GM18498 (cell line): ENCODE data around the gene UGT1A9.
"Not testable (repeated sequence)": the region's sequence is repeated elsewhere in the genome, so short reads cannot be mapped to it uniquely, and the experiment has no call there.

Experiments used
- ATAC-seq: cut with Tn5 transposase; IDR thresholded peaks from one replicate; pipeline ENCODE4 v1.9.1; 2021; ENCODE audit warnings: mild to moderate bottlenecking, moderate library complexity; ENCODE audit not compliant: unreplicated experiment

Gene UGT1A9

DNA sequence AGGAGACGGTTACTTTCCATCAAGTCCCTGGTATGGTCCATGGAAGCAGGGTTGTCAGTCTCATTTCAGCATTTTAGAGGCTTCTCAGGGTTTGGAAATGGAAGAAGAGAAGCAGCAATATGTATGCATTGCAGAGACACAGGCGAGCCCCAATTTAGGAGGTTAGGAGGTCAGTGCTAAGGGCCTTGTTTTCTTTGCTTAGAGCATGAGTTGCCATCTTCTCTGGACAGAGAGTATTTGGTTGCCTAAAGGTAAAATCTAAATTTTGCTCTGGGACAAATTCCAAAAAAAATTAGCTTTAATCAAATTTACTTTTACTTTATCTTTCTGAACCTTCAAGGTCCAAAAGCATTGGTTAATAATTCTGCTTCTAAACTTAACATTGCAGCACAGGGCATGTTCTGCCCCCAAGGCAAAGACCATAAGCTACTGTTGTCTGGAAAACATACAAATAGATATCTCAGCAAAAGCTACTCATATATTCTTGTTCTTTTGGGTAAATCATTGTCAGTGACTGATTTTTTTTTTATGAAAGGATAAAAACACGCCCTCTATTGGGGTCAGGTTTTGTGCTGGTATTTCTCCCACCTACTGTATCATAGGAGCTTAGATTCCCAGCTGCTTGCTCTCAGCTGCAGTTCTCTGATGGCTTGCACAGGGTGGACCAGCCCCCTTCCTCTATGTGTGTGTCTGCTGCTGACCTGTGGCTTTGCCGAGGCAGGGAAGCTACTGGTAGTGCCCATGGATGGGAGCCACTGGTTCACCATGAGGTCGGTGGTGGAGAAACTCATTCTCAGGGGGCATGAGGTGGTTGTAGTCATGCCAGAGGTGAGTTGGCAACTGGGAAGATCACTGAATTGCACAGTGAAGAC is at the start of gene UGT1A9:
Gene UGT1A9, plus strand, starts transcription at position 609 of the 872 bp plus-strand sequence. Its CDS starts 37 bp downstream, at position 646.
- ATAC-seq: no peak

DNA sequence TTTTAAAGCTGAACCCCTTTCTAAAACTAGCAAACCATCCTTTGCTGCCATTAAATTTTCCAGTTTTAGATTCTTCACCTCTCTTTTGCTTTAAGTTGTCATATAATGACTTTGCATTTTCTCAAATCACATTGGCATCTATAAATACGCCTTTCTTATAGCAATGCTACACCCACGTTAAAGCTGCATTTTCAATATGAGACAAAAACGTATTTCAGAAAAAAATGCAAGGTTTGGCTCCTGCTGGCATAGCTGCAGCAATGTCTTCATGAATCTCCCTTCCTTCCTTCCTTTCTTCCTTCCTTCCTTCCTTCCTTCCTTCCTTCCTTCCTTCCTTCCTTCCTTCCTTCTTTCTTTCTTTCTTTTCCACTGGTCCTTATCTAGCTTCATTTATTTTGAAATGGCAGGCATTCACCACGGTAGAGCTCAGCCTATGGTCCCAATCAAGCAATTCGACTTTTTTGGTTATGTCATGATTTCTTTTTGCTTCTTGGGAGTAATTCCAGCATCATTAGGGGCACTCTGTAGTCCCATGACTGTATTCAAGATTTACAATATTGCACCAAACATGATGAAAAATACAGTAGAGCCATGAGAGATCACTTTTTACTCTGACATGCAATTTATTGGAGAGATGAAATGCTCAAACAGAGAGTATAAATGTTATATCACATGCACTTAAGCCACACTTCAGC is 44.2 kb upstream of the UGT1A9 start:
- ATAC-seq: no peak

DNA sequence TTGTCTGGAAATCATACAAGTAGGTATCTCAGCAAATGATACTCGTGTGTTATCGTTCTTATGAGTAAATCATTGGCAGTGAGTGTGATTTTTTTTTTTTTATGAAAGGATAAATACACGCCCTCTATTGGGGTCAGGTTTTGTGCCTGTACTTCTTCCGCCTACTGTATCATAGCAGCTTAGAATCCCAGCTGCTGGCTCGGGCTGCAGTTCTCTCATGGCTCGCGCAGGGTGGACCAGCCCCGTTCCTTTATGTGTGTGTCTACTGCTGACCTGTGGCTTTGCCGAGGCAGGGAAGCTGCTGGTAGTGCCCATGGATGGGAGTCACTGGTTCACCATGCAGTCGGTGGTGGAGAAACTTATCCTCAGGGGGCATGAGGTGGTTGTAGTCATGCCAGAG is 35.4 kb upstream of the UGT1A9 start, which contains the start of gene UGT1A10:
Gene UGT1A10, plus strand, starts transcription at position 143 of the 400 bp plus-strand sequence. Its CDS starts 75 bp downstream, at position 218.
- ATAC-seq: not testable (repeated sequence)

DNA sequence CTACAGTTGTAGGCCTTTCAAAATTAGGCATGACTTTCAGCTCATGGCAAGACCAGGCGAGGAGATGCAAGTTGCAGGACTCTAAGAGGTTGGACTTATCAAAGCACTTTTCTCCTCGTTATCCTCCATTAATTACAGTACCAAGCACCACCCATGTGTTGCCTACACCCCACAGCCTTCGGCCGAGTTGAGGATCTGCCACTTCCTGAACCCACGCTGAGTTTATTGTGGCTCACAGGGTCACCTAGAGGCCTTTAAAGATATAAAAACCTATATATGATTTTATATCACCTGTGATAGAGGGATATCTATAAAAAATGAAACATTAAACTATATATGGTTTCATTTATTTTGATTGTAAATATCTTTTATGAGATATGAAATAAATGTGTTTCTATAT is 32.9 kb upstream of the UGT1A9 start:
- ATAC-seq: no peak

DNA sequence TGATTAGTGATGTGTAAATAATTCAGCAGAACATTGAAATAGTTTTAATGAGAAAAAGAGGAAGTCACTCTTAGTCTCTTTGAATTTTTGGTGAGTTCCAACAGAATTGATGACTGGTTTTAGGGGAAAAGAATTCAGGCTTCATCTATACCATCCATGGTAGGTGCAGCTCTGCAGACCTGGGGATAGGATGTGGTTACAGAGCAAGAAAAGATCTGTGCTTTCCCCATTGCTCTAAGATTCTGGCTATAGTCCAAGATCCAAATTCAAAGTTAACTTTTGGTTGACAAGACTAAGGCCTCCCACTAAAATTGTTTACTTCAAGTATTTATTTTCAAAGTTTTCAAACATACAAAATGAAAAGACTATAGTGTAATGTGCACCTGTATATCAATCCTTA is 31.8 kb upstream of the UGT1A9 start:
- ATAC-seq: no peak

DNA sequence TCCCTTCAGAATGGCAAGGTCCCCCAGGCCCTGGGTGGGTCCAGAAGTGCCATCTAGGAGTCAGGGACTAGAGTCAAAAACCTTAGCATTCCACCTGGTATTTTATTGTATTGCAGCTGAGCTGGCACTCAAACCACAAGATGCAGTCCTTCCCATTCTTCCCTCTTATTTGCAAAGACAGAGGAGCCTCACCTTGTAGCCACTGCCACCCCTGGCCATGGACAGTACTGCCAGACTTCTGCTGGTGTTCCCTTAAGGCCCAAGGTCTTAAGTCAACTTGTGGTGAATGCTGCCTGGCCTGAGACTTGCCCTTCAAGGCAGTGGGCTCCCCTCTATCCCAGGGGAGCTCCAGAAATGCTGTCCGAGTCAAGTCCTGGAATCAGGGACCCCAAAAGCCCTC is 28.6 kb upstream of the UGT1A9 start:
- ATAC-seq: no peak

DNA sequence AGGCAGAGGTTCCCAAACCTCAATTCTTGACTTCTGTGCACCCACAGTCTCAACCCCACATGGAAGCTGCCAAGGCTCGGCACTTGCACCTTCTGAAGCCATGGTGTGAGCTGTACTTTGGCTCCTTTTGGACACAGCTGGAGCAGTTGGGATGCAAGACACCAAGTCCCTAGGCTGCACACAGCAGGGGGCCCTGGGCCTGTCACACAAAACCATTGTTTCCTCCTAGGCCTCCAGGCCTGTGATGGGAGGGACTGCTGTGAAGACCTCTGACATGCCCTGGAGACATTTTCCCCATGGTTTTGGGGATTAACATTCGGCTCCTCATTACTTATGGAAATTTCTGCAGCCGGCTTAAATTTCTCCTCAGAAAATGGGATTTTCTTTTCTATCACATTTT is 25.7 kb upstream of the UGT1A9 start:
- not testable (repeated sequence) for ATAC-seq

DNA sequence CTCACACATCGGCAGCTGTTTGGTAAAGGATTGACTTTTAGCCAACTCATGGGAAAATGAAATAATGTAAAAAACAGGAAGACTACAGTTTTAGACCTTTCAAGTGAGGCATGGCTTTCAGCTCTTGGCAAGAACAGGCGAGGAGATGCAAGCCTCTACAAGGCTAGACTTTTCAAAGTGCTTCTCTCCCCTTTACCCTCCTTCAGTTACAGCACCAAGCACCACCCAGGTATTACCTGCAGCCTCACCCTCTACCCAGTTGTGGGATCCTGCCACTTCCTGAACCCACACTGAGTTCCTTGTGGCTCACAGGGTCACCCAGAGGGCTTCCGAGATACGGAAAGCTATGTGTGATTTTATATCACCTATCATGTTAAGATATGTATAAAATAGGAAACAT is 20.7 kb upstream of the UGT1A9 start:
- no peak for ATAC-seq

DNA sequence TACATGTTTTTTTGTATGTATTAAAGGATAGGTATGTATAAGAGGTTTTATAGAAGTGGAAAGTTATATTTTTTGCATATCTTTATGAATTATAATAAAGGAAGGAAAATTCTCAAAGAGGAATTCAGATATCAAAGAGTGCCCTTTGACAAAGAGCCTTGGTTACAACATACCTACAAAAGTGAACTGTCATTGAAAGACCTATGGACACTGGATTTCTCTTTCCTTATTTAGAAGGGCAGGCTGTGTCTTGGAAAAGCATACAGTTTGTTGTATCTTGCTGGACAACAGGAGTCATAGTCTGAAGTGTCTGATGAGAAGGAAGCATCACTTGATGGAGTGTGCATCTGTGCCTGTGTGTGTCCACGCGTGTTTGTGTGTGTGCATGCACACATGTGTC is 20.3 kb upstream of the UGT1A9 start:
- no peak for ATAC-seq

DNA sequence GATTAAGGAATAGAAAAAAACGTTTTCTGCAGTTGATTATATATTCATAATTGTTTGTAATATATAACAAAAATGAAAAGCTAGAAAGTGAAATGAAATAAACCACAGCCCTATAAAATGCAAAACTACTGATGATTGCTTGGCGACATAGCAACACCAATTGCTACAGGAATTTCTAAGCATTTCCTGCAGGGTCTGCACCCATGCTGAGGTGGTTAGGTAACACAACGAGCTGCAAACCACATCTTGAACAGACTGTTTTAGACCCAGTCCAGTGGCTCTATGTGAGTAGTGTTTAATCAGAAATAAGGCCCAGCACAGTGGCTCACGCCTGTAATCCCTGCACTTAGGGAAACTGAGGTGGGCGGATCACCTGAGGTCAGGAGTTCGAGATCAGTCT is 17.2 kb upstream of the UGT1A9 start:
- ATAC-seq: no peak

DNA sequence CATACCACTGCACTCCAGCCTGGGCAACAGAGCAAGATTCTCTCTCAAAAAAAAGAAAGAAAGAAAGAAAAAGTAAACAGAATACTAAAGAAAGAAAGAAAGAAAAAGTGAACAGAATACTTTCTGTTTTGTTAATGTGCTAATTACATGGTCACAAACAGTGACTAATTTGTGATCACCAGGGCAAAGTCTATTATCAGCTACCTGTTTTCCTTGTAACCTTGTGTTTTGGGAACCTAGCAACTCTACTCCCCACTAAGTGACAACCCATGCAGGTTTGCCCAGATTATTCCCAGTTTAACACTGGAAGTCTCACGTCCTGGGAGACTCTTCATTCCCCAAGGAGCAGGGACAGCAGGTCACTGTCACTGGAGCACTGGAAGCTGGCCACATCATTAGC is 16.7 kb upstream of the UGT1A9 start:
- no peak for ATAC-seq

DNA sequence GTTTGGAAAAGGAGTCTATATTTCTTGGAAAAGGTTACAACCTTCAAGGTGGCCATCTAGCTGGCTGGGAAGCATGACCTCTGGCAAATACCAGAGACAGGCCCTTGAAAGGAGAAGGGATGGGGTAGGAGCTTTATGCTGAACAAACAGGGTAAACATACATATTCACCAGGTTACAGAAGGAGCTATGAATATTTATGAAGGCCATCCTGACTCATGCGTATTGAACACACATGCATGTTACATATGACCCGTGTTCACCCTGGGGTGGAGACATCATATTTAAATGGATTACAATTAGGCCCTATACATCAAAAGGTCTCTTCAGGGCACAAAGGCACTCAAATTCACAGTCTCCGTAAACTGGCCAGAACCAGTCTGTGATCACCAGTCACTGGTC is 15.8 kb upstream of the UGT1A9 start:
- not testable (repeated sequence) for ATAC-seq

DNA sequence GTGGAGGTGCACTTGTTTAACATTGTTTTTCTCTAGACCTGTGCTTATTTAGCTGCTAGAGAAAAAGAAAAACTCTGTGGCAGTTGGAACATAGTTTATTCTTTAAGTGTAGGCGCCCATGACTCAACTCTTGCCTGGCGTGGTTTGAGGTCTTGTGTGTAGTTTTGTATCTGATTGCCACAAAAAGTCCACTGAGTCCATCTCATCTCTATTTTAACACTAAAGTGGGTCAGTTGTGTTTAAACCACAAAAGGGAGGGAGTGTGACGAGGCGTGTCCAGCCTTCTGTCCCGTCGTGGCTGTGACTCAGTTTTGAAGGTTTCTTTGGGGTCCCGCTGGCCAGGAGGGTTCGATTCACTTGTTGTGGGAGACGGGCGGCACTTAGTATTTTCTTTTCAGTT is 15.3 kb upstream of the UGT1A9 start:
- no peak for ATAC-seq

DNA sequence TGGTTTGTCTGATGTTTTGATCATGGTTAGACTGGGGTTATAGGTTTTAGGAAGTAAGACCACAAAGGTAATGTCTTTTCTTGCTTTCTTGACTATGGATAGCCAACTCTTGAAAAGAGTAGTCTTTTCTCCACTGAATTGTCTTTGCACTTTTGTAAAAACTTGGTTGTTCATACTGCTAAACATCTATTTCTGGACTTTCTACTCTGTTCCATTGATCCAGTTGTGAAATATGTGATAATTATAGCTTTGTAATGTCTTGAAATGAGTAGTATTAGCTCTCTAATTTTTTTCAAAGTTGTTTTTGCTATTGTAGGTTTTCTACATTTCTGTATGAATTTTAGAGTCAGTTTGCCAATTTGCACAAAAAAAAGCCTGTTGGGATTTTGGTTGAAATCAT is 13.1 kb upstream of the UGT1A9 start:
- no peak for ATAC-seq

DNA sequence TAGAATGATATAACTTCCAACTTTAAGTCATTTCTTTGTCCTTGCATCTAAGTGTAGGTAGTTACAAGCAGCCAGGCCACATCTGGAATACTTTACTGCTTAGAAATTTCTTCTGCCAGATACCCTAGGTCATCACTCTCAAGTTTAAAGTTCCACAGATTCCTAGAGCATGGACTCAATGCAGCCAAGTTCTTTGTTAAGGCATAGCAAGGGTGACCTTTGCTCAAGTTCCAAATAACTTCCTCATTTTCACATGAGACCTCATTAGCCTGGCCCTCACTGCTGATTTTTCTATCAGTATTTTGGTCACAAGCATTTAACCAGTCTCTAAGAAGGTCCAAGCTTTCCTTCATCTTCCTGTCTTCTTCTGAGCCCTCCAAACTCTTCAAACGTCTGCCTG is 7.8 kb upstream of the UGT1A9 start:
- no peak for ATAC-seq

DNA sequence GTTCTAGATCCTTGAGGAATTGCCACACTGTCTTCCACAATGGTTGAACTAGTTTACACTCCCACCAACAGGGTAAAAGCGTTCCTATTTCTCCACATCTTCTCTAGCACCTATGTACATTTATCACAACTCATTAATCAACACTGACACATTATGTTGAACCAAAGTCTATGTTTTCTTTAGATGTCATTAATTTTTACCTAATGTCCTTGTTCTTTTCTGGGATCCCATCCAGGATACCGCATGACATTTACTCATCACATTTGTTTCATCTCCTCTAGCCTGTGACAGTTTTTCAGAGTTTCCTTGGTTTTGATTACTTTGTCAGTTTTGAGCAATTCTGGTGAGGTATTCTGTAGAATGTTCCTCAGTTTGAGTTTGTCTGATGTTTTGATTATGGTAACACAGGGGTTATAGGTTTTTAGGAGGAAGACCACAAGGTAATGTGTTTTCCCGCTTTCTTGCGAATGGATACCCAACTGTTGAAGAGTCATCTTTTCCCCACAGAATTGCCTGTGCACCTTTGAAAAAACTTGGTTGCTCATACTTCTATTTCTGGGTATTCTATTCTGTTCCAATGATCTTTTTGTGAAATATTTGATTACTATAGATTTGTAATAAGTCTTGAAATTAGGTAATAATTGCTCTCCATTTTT is 3.0 kb upstream of the UGT1A9 start:
- no peak for ATAC-seq

DNA sequence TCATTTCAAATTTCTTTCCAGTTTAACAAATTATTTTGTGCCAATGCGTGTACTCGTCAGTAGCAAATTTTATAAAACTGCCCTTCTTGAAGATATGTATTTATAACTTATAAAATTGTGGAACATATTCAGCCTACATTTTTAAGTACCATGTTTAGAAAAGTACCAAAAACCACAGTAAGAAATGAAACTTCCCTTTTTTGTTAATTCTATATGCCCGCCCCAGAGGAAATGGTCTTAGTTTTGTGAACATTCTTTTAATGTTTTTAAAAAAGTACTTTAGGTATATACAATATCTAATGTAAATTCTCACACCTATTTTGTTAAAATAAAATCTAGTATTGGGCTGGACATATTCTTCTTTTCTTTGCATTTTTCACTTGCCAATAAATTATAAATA is 1.2 kb downstream of the UGT1A9 start:
- ATAC-seq: no peak

DNA sequence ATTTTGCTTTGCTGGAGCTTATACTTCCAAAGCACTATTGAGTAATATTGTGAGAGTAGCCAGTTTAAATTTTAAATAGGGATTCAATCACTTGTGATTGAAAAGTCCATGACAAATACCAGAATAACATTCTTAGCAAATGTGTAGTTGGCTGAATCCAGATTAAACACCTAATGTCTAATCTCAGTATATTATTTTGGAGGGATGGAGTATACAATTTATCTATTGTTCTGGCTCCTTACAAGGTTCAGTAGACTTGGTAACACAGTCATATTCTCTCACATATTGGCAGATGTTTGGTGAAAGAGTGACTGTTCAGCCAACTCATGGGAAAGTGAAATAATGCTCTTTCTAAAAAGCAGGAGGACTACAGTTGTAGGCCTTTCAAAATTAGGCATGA is 2.2 kb downstream of the UGT1A9 start:
- ATAC-seq: no peak

DNA sequence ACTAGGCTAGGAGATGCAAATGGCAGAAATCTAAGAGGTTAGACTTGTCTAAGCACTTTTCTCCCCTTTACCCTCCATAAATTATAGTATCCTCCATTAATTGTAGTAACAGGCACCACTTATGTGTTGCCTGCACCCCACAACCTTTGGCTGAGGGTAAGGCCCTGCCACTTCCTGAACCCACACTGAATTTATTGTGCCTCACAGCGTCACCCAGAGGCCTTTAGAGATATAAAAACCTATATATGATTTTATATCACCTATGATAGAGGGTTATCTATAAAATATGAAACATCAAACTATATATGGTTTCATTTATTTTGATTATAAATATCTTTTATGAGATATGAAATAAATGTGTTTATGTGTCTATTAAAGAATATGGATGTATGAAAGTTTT is 2.6 kb downstream of the UGT1A9 start:
- no peak for ATAC-seq

DNA sequence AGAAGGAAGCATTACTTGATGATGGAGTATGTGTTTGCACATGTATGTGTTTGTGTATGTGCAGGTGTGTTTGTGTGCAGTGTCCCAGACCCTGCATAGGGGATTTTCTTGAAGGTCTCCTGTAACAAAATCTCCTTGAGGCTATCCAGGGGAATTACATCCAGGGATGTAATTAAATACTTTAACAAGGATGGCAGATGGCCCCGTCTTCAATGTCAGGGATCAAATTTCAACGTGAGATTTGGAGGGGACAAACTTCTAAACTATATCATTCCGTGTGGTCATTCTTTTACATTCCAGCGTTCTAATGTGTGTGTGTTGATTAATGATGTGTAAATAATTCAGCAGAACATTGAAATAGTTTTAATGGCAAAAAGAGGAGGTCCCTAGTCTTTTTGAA is 3.3 kb downstream of the UGT1A9 start:
- ATAC-seq: no peak

DNA sequence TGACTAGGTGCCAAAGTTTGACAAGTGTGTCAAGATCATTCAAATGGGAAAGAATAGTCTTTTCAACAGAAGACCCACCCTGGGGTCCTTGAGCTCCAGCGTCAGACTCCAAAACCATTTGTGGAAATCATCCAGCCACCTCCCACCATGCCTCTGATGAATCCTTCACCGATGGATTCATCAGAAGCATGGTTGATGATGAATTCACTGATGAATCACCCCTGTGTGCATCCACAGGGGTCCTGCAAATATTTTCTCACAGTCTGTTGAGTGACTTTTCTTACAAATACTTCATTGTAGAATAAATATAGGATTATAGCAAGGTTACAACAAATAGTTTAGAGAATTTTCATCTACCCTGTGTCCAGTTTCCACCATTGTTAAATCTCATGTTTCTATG is 4.3 kb downstream of the UGT1A9 start:
- ATAC-seq: no peak

DNA sequence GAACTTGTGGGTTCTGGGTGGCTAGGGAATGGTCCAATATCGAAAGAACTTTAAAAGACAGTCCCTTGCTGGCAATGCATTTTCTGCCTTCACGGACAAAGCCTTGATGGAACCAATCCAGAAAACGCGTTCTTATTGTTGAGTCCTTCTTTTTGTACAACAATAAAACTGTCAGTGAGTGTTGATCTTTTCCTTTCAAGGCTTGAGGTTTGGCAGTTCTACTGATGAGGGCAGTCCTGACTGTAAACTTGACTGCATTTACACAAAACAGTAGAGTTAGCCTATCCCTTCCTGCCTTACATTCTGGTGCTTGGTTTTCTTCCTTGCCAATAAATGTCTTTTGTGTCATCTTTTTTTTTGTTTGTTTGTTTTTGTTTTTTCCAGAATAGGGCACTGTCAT is 7.5 kb downstream of the UGT1A9 start:
- ATAC-seq: no peak
